NT2/D1 (cell line): ENCODE results near the gene KANSL3.

Source experiments
- YY1 ChIP-seq: IDR thresholded peaks from 2 replicates; pipeline ENCODE4 v1.6.1; 2011; ENCODE audit not compliant: insufficient read length, insufficient read depth
- ZNF274 ChIP-seq: IDR thresholded peaks from 2 replicates; pipeline ENCODE4 v1.6.1; 2011; ENCODE audit warnings: mild to moderate bottlenecking, low read depth, low read length

GRCh38 chr2:96683307-96683706 is 45.2 kb upstream of the KANSL3 start:
- TF ChIP-seq ZNF274, result no peak
- no peak for TF ChIP-seq YY1
